ENCODE results near the gene ITPRID1.
A peak's percentile ranks its signal among the peaks of the same experiment; 100 is the strongest.

ITPRID1 gene

DNA sequence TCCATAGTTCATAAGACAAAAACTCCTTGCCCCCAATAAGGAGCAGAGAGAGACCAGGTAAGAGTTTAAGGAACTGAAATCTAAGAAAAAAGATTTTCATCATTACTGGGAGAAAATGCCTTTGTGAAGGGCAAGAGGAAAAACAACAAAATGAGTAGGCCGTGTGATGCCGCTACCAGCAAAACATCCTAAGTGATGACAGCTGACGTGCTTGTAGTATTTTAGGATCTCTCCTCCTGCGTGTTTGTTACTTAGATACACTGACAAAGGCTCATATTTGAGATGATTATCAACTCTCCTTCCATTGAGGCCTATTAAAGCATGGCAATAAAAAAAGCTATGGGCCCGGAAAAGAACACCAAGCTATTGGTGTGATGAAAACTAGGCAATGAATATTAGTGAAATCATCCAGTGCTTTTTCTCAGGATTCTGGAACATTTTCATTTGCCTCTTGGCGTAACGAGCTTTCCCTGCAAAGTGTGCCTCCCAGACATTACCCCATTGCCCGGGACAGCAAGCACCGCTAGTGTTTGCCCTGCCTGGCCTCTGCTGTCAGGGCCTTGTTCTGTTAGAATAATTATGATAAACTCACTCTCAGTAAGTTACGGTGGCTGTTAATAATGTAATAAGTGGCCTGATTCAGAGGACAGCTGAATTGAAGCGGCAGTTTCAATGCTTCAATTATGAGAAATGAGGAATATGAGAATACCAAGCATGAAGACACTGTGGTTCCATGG, 36.8 kb upstream of the ITPRID1 start:
- no peak for DNase-seq (ENCODE audit: low read depth)
- no peak overlapping the region for H3K4me3 ChIP-seq (ENCODE audit: control insufficient read depth, low read depth, low read length)
- no peak for TF ChIP-seq CTCF (conservative IDR thresholded peaks at IDR 0.05; ENCODE audit: control insufficient read depth, insufficient read depth, low read depth, low read length)

DNA sequence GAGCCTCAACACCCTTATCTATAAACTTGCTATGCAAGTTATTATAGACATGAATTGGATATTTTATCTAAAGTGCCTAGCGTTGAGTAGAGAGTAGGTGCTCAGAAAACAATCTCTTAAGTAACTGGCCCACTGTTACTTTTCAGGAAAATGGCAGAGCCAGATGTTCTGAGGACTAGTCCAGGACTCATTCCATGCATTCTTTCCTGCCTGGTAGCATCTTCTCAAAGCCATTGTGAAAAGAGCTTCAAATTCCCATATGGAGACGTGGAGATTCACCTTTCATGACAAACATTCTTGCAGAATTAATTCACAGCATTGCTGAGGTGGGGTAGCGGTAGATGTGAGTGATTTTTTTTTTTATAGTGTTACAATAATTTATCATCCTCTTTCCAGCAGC, 35.9 kb upstream of the ITPRID1 start:
- H3K4me3 ChIP-seq (ENCODE audit: control insufficient read depth, low read depth, low read length): no peak overlapping the region
- DNase-seq (ENCODE audit: low read depth): no peak
- no peak for TF ChIP-seq CTCF (conservative IDR thresholded peaks at IDR 0.05; ENCODE audit: control insufficient read depth, insufficient read depth, low read depth, low read length)

DNA sequence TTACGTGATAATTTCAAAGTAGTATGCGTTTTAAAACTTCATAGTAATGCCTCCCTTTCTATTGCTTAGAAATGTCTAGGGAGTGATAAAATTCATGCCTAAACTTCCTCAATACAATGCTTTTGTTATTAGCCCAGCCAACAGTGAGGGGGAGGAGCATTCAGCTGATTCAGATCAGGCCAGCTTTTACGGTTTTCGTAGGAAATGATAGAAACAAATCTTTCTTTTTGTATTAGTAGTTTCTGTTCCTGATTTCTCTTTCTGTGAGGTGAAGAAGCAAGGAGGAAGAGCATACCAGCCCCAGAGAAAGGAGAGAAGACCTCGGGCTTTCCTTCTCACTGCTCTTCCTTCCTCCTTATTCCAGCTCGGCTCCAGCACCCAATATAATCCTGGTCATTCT, 35.2 kb upstream of the ITPRID1 start:
- DNase-seq (ENCODE audit: low read depth): no peak
- TF ChIP-seq CTCF (conservative IDR thresholded peaks at IDR 0.05; ENCODE audit: control insufficient read depth, insufficient read depth, low read depth, low read length): no peak
- H3K4me3 ChIP-seq (ENCODE audit: control insufficient read depth, low read depth, low read length): no peak overlapping the region

- no peak overlapping the region for H3K4me3 ChIP-seq (ENCODE audit: control insufficient read depth, low read depth, low read length)
- no peak for DNase-seq (ENCODE audit: low read depth)
- TF ChIP-seq CTCF (conservative IDR thresholded peaks at IDR 0.05; ENCODE audit: control insufficient read depth, insufficient read depth, low read depth, low read length): no peak
These were observed 26.8 kb upstream of the ITPRID1 start for GRCh38 chr7:31487071-31487470.

GRCh38 chr7:31487476-31487875, 26.4 kb upstream of the ITPRID1 start:
- H3K4me3 ChIP-seq (ENCODE audit: control insufficient read depth, low read depth, low read length): no peak overlapping the region
- no peak for DNase-seq (ENCODE audit: low read depth)
- no peak for TF ChIP-seq CTCF (conservative IDR thresholded peaks at IDR 0.05; ENCODE audit: control insufficient read depth, insufficient read depth, low read depth, low read length)

GRCh38 chr7:31488562-31489203, 25.2 kb upstream of the ITPRID1 start:
- TF ChIP-seq CTCF (conservative IDR thresholded peaks at IDR 0.05; ENCODE audit: control insufficient read depth, insufficient read depth, low read depth, low read length): peak; percentile 45

More at GRCh38 chr7:31488562-31489203, 25.2 kb upstream of the ITPRID1 start:
- DNase-seq (ENCODE audit: low read depth): peak; percentile 12
- H3K4me3 ChIP-seq (ENCODE audit: control insufficient read depth, low read depth, low read length): no peak overlapping the region

Measured in fibroblast of mammary gland (primary cell).